ENCODE results near the gene HNF1A.

The HNF1A gene

DNA sequence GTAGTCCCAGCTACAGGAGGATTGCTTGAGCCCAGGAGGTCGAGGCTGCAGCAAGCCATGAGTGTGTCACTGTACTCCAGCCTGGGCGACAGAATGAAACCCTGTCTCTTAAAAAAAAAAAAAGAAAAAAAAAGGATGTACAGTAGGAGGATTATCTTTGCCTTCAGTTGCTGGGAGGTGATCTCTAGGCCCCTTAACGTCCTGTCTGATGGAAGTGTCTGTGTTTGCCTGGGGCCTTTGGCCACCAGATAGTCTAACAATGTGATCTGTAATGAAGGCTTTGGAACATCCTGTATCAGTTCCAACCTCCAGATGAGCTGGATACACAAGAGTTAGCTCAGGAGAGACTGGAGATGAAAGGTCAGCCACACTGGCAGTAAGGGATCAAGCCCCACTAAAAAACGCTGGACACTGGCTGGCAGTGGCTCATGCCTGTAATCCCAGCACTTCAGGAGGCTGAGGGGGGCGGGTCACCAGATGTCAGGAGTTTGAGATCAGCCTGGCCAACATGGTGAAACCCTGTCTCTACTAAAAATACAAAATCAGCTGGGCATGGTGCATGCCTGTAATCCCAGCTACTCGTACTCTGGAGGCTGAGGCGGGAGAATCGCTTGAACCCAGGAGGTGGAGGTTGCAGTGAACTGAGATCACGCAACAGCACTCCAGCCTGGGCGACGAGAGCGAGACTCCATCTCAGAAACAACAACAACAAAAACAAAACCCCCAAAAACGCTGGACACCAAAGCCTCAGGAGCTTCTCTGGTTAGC is 19.0 kb upstream of the HNF1A start:
- no peak for DNase-seq (ENCODE audit: low spot score)

GRCh38 chr12:120960657-120961056 is 17.7 kb upstream of the HNF1A start:
- DNase-seq (ENCODE audit: low spot score): no peak

DNA sequence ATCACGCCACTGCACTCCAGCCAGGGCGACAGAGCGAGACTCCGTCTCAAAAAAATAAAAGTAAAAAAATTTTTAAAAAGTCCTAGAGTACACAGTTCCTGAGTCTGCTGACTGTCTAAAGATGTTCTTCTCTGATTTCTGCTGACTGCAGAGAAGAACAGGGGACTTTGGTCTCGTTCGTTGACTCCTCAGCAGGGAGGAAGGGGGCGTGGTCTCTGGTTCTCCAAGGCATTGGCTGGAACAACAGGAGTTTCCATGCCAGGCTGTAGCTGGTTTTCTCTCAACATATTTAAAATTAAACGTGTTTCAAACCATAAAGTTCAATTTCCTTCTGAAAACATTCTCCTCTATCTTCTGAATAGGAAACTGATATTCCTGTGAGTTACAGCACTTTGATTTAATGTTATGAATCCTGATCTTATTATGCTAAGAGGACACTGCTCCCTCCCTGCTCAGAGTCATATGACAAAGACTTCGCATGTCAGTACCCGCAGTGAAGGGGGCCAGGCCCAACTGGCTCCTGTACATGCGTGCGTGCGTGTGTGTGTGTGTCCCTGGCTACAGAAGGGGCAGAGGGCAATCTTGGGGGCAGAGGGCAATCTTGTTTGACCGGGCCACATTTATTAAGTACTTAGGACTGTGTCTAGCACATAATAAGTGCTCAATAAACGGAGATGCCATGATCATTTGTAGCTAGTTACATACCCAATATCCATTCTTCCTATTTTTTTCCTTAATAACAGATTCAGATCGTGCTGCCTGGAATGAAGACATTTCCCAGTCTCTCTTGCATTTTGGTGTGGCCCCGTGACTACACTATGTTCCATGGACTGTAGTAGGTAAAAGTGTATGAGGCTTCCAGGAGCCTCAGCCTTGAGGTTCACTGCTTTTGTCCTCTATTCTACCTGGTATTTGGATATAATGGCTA is 16.5 kb upstream of the HNF1A start:
- DNase-seq (ENCODE audit: low spot score): peak; percentile 85

DNA sequence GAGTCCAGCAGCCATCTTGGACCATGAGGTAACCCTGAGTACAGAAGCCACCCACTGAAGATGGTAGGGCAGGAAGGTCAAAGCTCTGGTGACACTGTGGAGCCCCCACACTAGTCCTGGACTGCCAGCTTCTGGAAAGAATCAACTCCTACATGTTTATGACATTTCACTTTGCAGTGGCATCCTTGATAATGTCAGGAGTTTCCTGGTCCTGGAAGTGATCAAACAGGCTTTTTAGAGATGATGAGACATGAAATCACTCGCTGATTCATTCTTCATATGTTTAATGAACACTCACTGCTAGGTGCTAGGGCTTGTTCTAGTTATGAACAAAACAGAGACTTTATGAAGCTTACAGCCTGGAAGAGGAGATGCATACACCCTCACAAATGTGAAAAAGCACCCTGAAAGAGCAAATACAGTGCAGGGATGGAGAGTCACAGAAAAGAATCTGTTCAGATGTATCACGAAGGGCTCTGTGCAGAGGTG is 15.8 kb upstream of the HNF1A start:
- no peak for DNase-seq (ENCODE audit: low spot score)

- no peak for DNase-seq (ENCODE audit: low spot score)
These were observed 14.0 kb upstream of the HNF1A start for GRCh38 chr12:120964298-120964697.

GRCh38 chr12:120965534-120966091 is 12.7 kb upstream of the HNF1A start:
- DNase-seq (ENCODE audit: low spot score): no peak

GRCh38 chr12:120970310-120970709 is 8.0 kb upstream of the HNF1A start:
- DNase-seq (ENCODE audit: low spot score): no peak

DNA sequence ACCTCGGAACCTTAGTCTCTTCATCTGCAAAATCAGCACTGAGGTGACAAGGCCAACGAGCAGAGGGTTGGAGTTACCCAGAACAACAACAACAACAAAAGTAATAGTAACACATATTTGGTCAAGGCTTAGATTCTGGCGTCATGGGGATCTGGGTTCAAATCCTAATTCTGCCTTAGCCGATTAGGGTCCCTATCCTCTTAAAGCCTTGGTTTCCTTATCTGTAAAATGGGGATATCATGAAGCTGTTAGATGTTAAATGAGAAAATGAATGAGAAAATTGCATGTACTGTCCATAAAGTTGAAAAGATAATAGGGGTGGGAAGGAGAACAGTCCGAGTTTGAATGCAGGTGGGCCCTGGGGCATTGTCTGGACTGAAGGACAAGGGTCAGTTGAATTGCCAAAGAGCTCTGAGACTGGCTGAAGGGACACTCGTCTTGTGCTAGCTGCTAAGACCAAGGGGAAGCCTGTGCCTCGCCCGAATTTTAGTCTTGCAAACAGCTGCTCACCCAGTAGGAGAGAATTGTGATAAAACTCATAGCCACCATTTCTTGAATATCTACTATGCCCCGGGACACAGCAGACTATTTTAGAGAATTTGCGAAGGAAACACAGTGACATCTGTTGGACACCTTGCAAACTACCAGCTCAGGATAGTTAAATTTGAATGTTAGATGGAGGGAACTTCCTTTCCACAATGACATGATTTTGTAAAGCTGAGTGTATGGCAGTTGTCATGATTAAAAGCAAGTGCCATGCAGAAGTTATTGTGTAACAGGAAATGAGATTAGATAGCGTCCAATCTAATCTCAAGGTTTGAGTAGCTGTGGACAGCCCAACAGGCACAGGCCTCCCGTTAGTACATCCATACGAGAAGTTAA is 6.8 kb upstream of the HNF1A start:
- peak; percentile 70 for DNase-seq (ENCODE audit: low spot score)

GRCh38 chr12:120972870-120973543 is 5.3 kb upstream of the HNF1A start:
- DNase-seq (ENCODE audit: low spot score): no peak

DNA sequence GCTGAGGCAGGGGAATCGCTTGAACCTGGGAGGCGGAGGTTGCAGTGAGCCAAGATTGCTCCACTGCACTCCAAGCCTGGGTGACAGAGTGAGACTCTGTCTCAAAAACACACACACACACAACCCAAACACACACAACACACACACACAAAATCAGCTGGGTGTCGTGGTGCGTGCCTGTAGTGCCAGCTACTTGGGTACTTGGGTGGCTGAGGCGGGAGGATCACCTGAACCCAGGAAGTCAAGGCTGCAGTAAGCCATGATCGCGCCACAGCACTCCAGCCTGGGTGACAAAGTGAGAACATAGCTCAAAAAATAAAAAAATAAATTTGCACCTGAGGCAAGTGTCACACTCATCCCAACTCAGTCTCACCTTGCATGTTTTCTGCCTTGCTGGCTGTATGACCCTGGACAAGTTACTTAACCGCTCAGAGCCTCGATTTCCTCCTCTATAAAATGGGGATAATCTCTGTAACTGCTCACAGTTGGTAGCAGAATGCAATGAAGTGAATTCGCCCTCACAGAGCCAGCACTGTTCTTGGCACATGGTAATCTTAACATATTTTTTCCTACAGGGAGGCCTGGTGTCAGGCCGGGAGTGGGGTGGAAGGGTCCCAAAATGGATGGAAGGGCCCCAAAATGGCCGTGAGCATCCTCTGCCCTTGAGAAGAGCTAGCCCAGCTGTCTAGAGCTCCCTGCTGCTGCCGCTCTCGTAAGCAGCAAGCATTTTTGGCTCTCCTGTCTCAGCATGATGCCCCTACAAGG is 630 bp upstream of the HNF1A start:
- no peak for DNase-seq (ENCODE audit: low spot score)

GRCh38 chr12:120979220-120979861 is 998 bp downstream of the HNF1A start:
- DNase-seq (ENCODE audit: low spot score): no peak

- DNase-seq (ENCODE audit: low spot score): no peak
These were observed 1.7 kb downstream of the HNF1A start for GRCh38 chr12:120979862-120980696.

GRCh38 chr12:120980800-120981368 is 2.5 kb downstream of the HNF1A start:
- peak; percentile 22 for DNase-seq (ENCODE audit: low spot score)

DNA sequence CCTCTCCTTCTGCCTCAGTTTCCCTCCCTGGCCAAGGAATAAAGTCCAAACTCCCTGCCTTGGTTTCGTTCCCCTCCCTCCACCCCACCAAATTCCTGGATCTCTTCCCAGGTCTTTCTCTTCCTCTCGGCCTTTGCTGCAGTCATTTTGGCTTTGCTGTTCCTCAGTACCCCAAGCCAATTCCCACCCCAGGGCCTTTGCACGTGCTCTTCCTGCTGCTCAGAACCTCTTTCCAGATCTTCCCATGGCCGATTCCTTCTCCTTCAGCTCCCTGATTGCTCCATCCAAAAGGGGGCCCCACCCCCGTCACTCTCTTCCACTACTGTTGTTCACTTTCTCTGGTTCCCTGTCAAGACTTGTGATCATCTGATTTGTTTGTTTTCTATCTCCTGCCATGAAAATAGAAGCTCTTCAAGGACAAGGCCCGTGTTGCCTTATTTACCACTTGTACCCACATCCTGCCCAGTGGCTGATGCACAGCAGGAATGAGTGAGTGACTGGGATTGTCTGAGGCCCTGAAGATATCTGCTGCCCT is 3.1 kb downstream of the HNF1A start:
- DNase-seq (ENCODE audit: low spot score): no peak

DNA sequence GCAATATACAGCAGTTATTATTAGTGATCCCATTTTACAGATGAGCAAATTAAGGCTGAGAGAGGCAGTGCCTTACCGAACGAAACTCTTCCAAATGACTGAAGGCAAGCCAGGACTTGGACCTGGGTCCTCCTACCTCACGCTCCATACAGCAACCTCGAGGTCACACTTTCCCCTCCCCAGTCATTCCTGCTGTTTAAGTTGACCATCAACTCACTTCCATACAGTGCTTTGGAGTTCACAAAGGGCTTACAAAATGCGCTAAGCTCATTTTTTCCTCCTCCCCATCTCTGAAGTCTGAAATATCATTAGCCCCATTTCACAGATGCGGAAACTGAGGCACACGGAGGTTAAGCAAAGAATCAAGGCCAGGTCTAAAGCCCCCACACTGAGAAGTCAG is 4.3 kb downstream of the HNF1A start:
- no peak for DNase-seq (ENCODE audit: low spot score)

DNA sequence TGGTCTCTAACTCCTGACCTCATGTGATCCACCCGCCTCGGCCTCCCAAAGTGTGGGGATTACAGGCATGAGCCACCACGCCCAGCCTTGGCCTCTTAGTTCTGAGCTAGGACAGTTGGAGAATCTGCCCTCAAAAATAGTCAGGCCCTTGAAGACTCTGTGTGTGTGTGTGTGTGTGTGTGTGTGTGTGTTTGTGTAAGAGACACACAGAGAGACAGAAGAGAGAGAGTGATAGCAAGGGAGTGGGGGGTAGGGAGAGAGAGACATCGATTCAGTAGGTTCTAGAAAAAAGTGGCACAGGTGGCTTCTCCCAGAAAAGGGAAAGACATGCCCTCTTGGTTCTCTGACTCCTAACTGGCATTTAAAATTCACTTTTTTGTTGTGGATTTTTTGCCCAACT is 5.4 kb downstream of the HNF1A start:
- DNase-seq (ENCODE audit: low spot score): no peak

- DNase-seq (ENCODE audit: low spot score): peak; percentile 82
These were observed 6.1 kb downstream of the HNF1A start for GRCh38 chr12:120984351-120984898.

GRCh38 chr12:120988234-120988633 is 9.9 kb downstream of the HNF1A start:
- DNase-seq (ENCODE audit: low spot score): no peak

All from LoVo (cell line).